ENCODE data around the gene IGLL5.
A peak's percentile ranks its signal among the peaks of the same experiment; 100 is the strongest.

The IGLL5 gene

DNA sequence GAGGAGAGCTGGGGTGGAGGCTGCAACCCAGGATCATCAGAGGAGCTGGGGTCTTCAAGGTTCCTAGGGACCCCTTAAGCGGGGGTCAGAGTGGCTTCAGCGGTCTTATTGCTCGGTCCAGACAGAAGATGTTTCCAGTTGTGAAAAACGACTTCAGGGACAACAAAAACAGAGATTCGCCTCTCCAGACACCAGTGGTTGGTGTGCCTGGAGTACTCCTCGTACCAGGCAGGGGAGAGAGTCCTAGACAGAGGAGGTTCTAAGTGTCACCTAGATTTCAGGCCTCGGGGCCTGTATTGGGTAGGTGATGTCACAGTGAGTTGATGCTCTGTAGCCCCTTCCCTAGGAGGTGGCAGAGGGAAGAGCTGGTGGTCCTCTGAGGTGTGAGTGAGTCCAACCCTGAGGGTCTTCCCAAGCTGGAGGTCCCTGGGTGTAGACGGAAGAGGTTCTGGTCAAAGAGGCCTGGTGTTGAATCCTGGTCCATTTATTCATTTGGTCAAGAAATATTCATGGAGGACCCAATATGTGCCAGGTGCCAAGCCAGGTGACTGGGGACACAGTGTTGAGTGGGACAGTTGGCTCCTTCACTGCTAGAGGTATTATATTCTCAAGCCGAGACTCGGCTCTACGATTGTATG, 4.4 kb upstream of the IGLL5 start:
- peaks cover 26% of the 10 kb centered on the region for H3K27me3 ChIP-seq (ENCODE audit: insufficient read depth, low read length, poor library complexity, severe bottlenecking)
- H2AFZ ChIP-seq (ENCODE audit: low read length): no peak overlapping the region
- H3K9me2 ChIP-seq (replicated peaks; ENCODE audit: low read depth, low read length): no peaks in the 10 kb centered on the region
- no peak overlapping the region for H3K4me3 ChIP-seq (ENCODE audit: low read length, poor library complexity, severe bottlenecking)
- no peak overlapping the region for H3K9ac ChIP-seq (ENCODE audit: low read depth, low read length, poor library complexity, severe bottlenecking)
- H3K9me3 ChIP-seq (ENCODE audit: insufficient read depth, low read depth, low read length): no peaks in the 10 kb centered on the region
- no peak overlapping the region for H3K4me2 ChIP-seq (ENCODE audit: low read depth, low read length, poor library complexity, severe bottlenecking)
- H3K36me3 ChIP-seq (ENCODE audit: insufficient read depth, low read length): no peaks in the 10 kb centered on the region
- no peaks in the 10 kb centered on the region for H4K20me1 ChIP-seq (ENCODE audit: insufficient read depth, low read length, poor library complexity, severe bottlenecking)
- peaks cover 16% of the 10 kb centered on the region for H3K4me1 ChIP-seq (ENCODE audit: insufficient read depth, low read length, poor library complexity, severe bottlenecking)
- no peaks in the 10 kb centered on the region for H3K79me2 ChIP-seq (ENCODE audit: insufficient read depth, low read length)
- no peaks in the 10 kb centered on the region for H3F3A ChIP-seq (ENCODE audit: low read depth)
- TF ChIP-seq EZH2phosphoT487 (IDR thresholded peaks at IDR 0.05; ENCODE audit: borderline replicate concordance): no peak
- TF ChIP-seq, protein P1, sequence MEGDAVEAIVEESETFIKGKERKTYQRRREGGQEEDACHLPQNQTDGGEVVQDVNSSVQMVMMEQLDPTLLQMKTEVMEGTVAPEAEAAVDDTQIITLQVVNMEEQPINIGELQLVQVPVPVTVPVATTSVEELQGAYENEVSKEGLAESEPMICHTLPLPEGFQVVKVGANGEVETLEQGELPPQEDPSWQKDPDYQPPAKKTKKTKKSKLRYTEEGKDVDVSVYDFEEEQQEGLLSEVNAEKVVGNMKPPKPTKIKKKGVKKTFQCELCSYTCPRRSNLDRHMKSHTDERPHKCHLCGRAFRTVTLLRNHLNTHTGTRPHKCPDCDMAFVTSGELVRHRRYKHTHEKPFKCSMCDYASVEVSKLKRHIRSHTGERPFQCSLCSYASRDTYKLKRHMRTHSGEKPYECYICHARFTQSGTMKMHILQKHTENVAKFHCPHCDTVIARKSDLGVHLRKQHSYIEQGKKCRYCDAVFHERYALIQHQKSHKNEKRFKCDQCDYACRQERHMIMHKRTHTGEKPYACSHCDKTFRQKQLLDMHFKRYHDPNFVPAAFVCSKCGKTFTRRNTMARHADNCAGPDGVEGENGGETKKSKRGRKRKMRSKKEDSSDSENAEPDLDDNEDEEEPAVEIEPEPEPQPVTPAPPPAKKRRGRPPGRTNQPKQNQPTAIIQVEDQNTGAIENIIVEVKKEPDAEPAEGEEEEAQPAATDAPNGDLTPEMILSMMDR (conservative IDR thresholded peaks at IDR 0.05; ENCODE audit: low read length): no peak

DNA sequence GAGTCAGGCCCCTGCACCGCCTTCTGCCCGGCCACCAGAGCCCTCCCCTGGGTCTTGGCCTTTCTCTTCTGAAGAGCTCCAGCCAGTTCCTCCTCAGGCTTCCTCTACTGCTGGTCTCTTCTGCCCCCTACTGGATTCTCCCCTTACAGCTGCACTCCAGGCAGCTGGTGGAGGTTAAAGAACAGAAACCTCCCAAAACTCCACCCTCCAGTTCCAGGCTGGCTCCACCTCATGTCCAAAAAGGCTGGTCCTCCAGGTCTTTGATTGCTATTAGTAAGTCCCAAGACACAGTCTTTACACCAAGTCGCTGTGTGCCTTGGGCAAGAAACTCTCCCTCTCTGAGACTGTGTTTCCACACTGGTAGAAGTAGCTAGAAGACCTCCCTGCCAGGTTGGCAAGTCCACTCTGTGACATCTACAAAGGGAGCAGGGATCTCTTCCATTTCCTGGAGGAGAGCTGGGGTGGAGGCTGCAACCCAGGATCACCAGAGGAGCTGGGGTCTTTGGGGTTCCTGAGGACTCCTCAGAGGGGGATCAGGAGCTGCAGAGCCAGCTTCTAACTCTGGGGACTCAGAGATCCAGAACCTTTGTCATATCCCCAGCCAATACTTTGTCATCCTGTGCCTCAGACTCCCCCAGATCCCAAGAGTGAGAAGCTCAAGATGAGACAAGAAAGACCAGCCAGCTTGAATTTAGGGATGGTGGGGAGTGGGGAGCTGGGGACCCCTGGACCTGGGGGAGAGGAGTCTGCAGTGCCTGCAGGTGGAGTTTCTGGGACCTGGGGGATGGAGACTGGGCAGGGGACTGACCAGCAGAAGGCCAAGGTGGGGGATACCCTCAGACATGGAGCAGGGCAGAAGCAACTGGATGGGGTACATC, 3.4 kb upstream of the IGLL5 start:
- Histone ChIP-seq H3F3A (ENCODE audit: low read depth) (no peaks in the 10 kb centered on the region), H3K9ac (ENCODE audit: low read depth, low read length, poor library complexity, severe bottlenecking) (no peak overlapping the region), H3K4me2 (ENCODE audit: low read depth, low read length, poor library complexity, severe bottlenecking) (peak overlapping the region; percentile 14), H3K4me1 (ENCODE audit: insufficient read depth, low read length, poor library complexity, severe bottlenecking) (peaks cover 16% of the 10 kb centered on the region), H3K9me2 (replicated peaks; ENCODE audit: low read depth, low read length) (no peaks in the 10 kb centered on the region), H3K79me2 (ENCODE audit: insufficient read depth, low read length) (no peaks in the 10 kb centered on the region), H3K36me3 (ENCODE audit: insufficient read depth, low read length) (no peaks in the 10 kb centered on the region), H4K20me1 (ENCODE audit: insufficient read depth, low read length, poor library complexity, severe bottlenecking) (no peaks in the 10 kb centered on the region), H3K4me3 (ENCODE audit: low read length, poor library complexity, severe bottlenecking) (no peak overlapping the region), H3K27me3 (ENCODE audit: insufficient read depth, low read length, poor library complexity, severe bottlenecking) (peaks cover 34% of the 10 kb centered on the region), H3K9me3 (ENCODE audit: insufficient read depth, low read depth, low read length) (no peaks in the 10 kb centered on the region), H2AFZ (ENCODE audit: low read length) (no peak overlapping the region)
- no peak for TF ChIP-seq EZH2phosphoT487 (IDR thresholded peaks at IDR 0.05; ENCODE audit: borderline replicate concordance)
- TF ChIP-seq, protein P1 (conservative IDR thresholded peaks at IDR 0.05; ENCODE audit: low read length): peak; percentile 93

DNA sequence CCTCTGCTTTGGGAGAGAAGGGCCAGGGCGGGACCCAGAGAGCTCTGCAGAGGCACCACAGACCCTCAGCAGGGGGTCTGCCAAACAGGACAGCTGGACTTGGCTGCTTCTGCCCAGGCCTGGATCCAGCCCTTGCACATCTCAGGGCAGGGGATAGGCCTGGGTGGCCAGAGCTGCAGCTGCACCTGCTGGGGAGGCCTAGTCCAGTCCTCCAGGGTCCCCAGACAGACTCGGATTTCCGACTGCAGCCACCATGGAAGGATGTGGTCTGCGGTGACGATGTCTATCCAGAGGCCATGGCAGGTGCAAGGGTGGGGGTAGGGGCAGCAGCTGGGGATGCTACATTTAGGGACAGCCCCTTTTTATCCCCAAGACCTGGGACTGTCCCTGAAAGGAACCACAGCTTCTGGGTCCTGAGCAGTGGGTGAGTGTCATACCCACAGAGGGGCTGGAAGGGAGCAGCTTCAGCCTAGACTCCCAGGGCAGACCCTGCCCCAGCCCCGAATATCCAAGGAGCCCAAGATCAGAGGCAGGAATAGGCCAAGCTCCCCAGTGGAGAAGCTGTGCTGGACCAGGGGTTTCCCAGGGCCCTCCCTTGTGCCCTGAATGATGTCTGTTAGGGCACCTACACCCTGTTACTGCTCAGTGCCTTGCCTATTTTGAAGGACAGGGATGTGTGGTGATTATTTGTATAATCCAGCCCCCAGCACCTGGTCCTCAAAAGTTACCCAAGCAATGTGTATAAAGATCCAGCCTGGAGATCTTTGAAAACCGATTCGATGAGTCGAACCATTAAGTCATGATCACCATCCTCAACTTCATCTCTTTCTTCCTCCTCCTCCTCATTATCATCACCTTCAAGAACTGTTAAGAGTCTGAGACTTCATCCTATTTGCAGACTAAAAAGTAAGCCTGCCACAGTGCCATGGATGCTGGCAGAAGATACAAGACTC, 2.5 kb upstream of the IGLL5 start:
- H3F3A ChIP-seq (ENCODE audit: low read depth): no peaks in the 10 kb centered on the region
- no peak overlapping the region for H3K4me3 ChIP-seq (ENCODE audit: low read length, poor library complexity, severe bottlenecking)
- no peaks in the 10 kb centered on the region for H3K36me3 ChIP-seq (ENCODE audit: insufficient read depth, low read length)
- peaks cover 16% of the 10 kb centered on the region for H3K4me1 ChIP-seq (ENCODE audit: insufficient read depth, low read length, poor library complexity, severe bottlenecking)
- H3K4me2 ChIP-seq (ENCODE audit: low read depth, low read length, poor library complexity, severe bottlenecking): peak overlapping the region; percentile 14
- no peaks in the 10 kb centered on the region for H3K9me3 ChIP-seq (ENCODE audit: insufficient read depth, low read depth, low read length)
- no peak overlapping the region for H3K9ac ChIP-seq (ENCODE audit: low read depth, low read length, poor library complexity, severe bottlenecking)
- no peaks in the 10 kb centered on the region for H3K79me2 ChIP-seq (ENCODE audit: insufficient read depth, low read length)
- TF ChIP-seq, protein P1 (conservative IDR thresholded peaks at IDR 0.05; ENCODE audit: low read length): no peak
- TF ChIP-seq EZH2phosphoT487 (IDR thresholded peaks at IDR 0.05; ENCODE audit: borderline replicate concordance): no peak; the same call in 1 of the 2 replicates
- no peaks in the 10 kb centered on the region for H3K9me2 ChIP-seq (replicated peaks; ENCODE audit: low read depth, low read length)
- H2AFZ ChIP-seq (ENCODE audit: low read length): no peak overlapping the region
- H3K27me3 ChIP-seq (ENCODE audit: insufficient read depth, low read length, poor library complexity, severe bottlenecking): peaks cover 34% of the 10 kb centered on the region
- H4K20me1 ChIP-seq (ENCODE audit: insufficient read depth, low read length, poor library complexity, severe bottlenecking): no peaks in the 10 kb centered on the region
